ENCODE data around the gene PTPRQ.

GRCh38 chr12:80625901-80626300 lies 181.9 kb downstream of the PTPRQ start:
- TF ChIP-seq RAD21 (CRISPR knock-in tag; conservative IDR thresholded peaks at IDR 0.05 in 1 of 2, IDR thresholded peaks at IDR 0.05 in 1 of 2) (no peak), EP300 (IDR thresholded peaks at IDR 0.05; ENCODE audit: low read length) (no peak), TAF15 (IDR thresholded peaks at IDR 0.05; ENCODE audit: low read depth, low read length) (no peak), TEAD1 (CRISPR knock-in tag; IDR thresholded peaks at IDR 0.05) (no peak), POLR2A (conservative IDR thresholded peaks at IDR 0.05) (no peak), LARP7 (IDR thresholded peaks at IDR 0.05) (no peak), CBX3 (IDR thresholded peaks at IDR 0.05; ENCODE audit: borderline replicate concordance in 1 of 2, low read length in 2 of 2) (no peak), TEAD4 (IDR thresholded peaks at IDR 0.05; ENCODE audit: low read length) (no peak), TEAD4 (CRISPR knock-in tag; IDR thresholded peaks at IDR 0.05; ENCODE audit: borderline replicate concordance) (no peak)

Data from K562 (cell line).